Retinal pigment epithelial cell (primary cell): ENCODE measurements around the gene ZNF132.
A peak's percentile ranks its signal among the peaks of the same experiment; 100 is the strongest.

Source experiments
- DNase-seq: peaks from one replicate; pipeline ENCODE4 v3.0.0-alpha.2; 2010; ENCODE audit warnings: low read depth
- H3K4me3 ChIP-seq: 2 replicates; pipeline ENCODE4 v1.5.1; 2011; ENCODE audit warnings: mild to moderate bottlenecking, low read length, control low read depth, moderate library complexity
- TF ChIP-seq, protein P1 (sequence below): conservative IDR thresholded peaks from 2 replicates; pipeline ENCODE4 v1.5.1; 2011; ENCODE audit warnings: low read depth, low read length, control low read depth, inconsistent platforms

The ZNF132 gene

DNA sequence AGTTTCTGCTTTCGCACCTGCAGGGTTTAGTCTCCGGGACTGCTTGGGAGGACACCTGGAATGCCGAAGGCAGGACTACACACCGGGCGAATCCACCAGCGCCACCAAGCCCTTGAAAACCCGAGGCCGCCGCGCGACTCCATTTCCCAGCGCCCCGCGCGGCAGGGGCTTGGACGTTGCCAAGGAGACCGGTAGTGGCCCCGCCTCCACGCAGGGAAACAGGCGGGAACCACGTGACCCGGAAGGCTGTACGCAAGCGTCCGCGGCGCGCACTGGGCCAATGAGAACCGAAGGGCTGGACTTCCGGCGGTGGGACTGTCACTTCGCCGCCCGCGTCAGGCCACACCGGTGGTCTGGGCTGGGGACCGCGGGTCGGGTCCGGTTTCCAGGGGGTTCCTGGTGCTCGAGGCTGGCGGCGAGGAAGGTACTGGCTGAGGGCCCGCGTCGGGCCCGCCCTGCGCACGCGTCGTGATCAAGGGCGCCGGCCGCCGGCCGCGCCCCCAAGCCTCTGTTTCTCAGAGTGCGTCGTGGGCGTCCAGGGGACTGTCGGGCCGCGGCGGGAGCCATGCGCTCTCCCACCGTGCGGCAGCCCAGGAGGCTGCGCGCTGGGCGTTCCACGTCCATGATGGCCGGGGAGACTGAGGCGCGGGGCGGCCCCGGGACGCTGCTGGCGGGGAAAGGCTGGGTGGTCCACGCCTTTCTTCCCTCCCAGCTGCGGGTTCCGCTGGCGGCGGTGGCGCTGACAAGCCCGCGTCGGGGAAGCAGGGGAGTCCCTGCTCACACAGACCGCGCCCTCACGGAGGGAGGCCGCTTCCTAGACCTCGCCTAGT lies 27.0 kb upstream of the ZNF132 start, which contains the start of gene ZNF324:
Gene ZNF324 (plus strand): TSS at position 321 of the 830 bp plus-strand sequence. CDS start 2,106 bp downstream, outside the sequence.
- DNase-seq = peak; percentile 81
- peak within 1 kb of the TSS; percentile 66 for H3K4me3 ChIP-seq
- TF ChIP-seq, protein P1, sequence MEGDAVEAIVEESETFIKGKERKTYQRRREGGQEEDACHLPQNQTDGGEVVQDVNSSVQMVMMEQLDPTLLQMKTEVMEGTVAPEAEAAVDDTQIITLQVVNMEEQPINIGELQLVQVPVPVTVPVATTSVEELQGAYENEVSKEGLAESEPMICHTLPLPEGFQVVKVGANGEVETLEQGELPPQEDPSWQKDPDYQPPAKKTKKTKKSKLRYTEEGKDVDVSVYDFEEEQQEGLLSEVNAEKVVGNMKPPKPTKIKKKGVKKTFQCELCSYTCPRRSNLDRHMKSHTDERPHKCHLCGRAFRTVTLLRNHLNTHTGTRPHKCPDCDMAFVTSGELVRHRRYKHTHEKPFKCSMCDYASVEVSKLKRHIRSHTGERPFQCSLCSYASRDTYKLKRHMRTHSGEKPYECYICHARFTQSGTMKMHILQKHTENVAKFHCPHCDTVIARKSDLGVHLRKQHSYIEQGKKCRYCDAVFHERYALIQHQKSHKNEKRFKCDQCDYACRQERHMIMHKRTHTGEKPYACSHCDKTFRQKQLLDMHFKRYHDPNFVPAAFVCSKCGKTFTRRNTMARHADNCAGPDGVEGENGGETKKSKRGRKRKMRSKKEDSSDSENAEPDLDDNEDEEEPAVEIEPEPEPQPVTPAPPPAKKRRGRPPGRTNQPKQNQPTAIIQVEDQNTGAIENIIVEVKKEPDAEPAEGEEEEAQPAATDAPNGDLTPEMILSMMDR = no peak

DNA sequence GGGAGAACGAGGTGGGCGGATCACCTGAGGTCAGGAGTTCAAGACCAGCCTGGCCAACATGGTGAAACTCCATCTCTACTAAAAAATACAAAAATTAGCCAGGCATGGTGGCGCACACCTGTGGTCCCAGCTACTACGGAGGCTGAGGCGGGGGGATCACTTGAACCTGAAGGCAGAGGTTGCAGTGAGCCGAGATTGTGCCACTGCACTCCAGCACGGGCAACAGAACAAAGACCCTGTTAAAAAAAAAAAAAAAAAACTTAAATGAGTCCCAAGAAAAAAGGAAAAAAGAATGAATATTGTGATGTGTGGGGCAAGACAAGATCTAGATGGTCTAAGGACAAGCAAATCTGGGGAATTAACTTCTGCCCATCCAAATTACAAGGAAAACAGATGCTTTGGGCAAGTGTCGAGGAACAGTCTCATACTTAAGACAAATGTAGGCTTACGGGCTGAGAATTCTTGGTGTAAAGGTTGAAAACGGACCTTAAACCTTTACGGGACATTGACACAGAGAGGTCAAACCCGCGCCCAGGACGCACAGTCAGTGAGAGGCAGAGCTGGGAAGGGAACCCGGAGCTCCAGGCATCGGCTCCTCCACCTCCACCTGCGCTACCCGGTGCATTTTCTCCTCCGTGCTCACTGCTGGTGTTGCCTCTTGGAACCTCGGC lies 26.3 kb upstream of the ZNF132 start:
- DNase-seq = no peak
- TF ChIP-seq, protein P1 = no peak
- peak overlapping the region; percentile 66 for H3K4me3 ChIP-seq

DNA sequence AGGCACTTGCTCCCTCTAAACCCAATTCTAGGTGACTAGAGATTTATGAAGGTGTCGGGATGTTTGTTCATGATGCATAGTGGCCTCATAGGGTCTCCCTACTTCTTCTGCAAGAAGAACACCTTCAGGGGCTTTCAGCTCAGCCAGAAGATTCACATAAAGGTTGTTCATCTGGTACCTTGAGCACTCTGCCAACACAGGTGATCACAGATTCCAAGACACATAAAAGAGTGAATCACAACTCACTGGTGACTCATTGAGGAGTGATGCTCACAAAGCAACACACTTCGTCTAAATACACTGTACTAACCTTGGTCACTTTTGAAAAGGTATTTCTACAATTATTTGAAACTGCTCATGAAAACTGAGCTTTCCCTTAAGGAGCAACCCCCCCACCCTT lies 20.1 kb upstream of the ZNF132 start:
- H3K4me3 ChIP-seq = no peak overlapping the region
- TF ChIP-seq, protein P1 = no peak
- DNase-seq = no peak

DNA sequence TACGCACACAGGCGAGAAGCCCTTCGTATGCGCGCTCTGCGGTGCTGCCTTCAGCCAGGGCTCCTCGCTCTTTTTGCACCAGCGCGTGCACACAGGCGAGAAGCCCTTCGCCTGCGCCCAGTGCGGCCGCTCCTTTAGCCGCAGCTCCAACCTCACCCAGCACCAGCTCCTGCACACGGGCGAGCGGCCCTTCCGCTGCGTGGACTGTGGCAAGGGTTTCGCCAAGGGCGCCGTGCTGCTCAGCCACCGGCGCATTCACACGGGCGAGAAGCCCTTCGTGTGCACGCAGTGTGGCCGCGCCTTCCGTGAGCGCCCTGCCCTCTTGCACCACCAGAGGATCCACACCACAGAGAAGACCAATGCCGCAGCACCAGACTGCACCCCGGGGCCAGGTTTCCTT lies 16.2 kb upstream of the ZNF132 start:
- no peak for DNase-seq
- TF ChIP-seq, protein P1 = no peak
- H3K4me3 ChIP-seq = no peak overlapping the region

DNA sequence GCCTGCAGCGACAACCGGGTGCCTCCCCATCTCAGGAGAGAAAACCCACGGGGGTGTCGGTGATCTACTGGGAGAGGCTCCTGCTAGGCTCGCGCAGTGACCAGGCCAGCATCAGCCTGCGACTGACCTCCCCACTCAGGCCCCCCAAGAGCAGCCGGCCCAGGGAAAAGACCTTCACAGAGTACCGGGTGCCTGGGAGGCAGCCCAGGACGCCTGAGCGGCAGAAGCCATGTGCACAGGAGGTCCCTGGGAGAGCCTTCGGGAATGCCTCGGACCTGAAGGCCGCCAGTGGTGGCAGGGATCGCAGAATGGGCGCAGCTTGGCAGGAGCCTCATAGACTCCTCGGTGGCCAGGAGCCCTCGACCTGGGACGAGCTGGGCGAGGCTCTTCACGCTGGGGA lies 15.4 kb upstream of the ZNF132 start:
- DNase-seq = no peak
- H3K4me3 ChIP-seq = no peak overlapping the region
- TF ChIP-seq, protein P1 = no peak

DNA sequence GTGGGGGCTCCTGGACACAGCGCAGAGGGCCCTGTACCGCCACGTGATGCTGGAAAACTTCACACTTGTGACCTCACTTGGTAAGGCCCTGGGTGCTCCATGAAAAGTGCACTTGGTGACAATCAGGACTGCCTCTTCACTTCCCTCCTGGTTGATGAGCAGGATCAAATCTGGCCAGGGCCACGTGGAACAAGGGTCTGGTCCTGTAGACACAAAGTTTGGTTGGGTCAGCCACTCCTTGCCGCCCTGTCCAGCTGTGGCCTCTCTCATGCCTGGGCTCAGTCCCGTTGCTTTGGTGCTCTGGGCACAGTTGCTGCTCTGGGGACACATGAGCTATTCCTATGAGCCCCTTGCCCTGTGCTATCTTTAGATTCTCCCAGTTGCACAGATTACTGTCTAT lies 13.8 kb upstream of the ZNF132 start:
- no peak for DNase-seq
- TF ChIP-seq, protein P1 = no peak
- H3K4me3 ChIP-seq = no peak overlapping the region
